ENCODE results near the gene ZNF134.

ZNF134 gene

DNA sequence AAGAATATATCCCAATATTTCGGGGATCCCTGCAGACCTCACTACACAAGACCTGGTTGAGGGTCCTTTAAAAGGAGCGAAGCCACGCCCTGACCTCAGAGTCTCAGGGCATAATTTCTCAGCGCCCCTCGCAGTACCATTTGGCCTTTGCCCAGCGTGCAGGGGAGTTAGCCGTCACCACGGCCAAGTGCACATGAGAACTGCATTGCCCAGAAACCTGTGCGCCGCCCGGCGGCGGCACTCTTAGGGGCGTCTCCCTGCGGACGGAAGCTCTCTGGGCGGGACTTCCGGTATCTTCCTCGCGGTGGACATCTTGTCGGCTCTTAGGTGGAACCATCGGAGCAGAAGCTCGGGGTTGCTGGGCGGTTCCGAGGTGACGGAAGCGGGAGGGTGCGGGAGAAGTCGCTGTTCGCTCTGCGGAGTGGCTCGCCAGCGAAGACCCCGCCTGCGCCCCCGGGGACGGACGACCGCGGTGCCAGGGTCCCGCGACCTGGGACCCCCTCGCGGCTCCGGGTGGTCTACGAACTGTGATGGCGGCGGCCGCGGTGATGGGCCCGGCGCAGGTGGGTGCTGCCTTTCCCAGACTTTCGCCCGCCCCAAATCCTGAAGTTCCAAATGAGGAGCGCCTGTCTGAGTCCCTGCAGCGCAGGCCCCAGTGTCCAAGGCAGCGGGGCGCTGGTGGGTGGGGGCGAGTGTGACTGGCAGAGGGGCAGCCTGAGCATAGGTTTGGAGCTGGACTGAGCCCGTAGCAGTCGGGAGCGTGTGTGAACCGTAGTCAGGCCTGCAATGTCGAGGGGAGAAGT, at the start of gene ZNF134:
Gene ZNF134, plus strand, starts transcription at position 302 of the 803 bp plus-strand sequence. CDS start 5,227 bp downstream, outside the sequence.
- peak; percentile 74 to 86 (median 82) for DNase-seq

DNA sequence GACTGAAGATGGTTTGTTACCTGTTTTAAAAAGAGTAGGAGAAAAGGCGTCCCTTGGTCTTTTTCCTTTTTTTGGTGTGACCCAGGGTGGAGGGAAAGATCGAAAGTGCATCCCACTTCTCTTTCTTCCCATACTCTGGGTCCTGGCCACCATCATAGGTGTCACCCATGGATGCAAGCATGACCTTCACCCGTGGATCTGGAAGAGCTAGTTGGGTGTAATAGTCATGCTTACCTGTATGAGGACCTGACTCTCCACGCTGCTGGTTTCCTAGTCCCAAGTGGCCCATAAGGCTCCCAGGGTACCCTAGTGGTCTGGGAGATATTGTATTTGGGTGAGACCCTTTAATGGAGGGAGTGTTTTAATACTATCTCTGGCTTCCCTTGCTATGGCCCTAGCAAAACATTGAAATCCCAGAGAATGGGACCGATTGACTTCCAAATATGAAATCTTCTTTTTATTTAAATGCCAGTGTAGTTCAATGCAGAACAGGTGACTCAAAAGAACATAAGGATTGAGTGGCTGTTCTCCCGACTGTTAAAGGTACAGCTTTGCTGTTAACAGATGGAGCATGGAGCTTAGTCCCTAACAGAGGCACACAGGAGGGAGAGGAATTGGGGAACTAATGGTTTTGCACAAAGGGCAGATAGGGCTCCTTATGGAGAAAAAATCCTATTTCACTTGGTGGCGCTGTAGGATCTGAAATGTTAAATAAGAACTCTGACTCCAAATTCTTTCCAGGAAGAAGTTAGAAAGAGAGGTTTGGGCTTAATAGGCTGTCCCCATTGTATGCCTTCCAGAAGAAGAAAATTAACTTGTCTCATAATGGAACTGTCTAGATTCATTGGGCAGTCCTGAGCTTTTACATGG, 47.4 kb upstream of the ZNF134 start:
- no peak for DNase-seq

DNA sequence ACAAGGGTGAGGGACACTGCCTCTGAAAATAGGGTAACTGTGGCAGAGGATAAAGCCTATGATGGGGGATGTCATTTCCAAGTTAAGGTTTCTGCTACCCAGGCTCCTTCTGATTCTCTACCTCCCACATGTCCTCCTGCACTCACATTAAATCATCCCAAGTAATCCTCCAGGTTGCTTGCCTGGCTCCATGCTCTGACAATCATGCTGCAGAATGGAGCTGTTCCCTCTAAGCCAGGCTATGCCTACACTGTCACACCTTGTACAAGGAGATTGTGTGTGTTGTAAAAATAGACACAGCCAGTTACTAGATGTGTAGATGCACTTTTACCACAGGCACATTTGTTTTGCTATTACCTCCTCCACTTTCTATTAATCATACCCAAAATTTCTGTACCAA, 43.3 kb upstream of the ZNF134 start:
- no peak for DNase-seq

DNA sequence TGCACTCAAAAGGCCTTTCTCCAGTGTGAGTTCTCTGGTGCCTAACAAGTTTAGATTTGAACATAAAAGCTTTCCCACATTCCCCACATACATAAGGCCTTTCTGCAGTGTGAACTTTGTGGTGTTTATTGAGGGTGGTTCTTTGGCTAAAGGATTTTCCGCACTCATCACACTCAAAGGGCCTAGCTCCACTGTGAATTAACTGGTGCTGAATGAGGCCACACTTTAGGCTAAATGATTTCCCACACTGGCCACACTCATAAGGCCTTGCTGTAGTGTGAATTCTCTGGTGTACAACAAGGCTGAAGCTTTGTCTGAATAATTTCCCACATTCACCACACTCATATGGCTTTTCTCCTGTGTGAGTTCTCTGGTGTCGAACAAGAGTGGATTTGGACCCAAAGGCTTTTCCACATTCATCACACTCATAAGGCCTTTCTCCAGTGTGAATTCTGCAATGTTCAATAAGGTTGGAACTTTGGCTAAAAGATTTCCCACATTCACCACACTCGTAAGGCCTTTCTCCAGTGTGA, 41.6 kb upstream of the ZNF134 start:
- no peak for DNase-seq

DNA sequence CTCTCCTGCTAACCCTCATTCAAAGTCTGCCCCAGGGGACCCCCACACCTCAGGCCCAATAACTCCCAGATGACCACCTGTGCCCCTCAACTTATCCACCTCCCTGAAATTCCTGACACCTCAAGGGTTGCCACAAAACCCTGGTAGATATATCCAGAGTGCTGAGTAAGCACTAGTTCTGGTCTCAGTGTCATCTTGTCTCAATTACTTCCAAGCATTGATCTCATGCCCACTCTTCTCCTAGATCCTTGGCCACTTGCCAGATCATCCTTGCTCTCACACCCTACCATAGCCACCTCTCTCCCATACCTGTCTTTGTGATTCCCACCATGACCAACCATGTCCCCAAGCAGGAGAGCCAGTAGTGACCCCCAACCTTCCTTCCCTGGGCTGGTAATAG, 37.4 kb upstream of the ZNF134 start:
- DNase-seq: no peak

DNA sequence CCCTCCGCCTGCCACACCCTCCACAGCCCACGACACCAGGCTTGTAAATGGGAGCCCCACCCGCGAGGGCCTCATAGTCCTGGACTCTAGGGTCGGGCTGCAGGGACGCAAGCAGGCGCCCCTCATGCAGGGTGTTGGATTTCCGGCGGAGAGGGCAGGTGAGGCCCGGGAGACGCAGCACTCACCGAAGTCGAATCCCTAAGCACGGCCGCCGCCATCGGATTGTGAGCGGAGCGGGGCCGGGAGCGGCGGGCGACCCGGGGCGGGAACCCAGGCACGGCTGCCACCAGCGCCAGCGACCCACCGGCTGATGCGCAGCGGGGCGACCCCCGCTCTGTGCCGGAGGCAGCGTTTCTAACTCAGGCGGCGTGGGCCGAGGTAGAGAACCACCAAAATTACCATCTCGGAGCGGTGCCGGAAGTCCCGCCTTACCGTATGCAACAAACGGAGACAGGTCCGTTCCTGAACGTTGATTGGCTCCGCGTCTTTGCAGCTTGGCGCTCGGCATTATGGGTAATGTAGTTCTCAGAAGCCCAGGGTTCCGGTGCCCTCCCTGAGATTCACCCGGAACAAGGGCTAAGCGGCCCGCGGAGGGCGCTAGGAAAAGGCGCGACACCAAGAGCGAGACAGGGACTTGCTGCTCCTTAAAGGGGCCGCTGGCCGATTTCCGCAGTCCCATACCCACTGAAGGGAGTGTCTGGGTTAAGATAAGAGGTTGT, 35.4 kb upstream of the ZNF134 start, which contains the start of gene ZNF416:
Gene ZNF416, minus strand, starts transcription at position 425 of the 719 bp plus-strand sequence. Its CDS starts 207 bp downstream, at position 218.
- peak; percentile 85 to 91 (median 88) for DNase-seq

DNA sequence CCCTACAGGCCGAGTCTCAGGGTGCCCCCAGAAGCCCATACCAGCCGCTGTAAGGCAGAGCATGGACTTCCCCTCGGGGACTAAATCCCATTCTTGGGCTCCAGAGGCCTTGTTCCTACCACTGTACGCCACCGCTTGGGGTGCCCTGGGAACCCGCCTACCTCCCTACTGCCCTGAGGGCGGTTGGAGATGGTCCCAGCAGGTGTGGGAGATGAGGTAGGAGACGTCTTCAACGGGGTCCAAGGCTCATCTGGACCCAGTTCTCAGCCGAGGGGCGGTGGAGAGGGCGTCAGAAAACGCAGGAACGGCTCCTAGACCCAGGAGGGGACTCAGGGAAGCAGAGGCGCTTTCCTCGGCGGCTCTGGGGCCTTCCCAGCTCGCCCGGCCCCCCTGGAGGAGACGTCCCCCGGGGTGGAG, 30.9 kb upstream of the ZNF134 start:
- DNase-seq: no peak

DNA sequence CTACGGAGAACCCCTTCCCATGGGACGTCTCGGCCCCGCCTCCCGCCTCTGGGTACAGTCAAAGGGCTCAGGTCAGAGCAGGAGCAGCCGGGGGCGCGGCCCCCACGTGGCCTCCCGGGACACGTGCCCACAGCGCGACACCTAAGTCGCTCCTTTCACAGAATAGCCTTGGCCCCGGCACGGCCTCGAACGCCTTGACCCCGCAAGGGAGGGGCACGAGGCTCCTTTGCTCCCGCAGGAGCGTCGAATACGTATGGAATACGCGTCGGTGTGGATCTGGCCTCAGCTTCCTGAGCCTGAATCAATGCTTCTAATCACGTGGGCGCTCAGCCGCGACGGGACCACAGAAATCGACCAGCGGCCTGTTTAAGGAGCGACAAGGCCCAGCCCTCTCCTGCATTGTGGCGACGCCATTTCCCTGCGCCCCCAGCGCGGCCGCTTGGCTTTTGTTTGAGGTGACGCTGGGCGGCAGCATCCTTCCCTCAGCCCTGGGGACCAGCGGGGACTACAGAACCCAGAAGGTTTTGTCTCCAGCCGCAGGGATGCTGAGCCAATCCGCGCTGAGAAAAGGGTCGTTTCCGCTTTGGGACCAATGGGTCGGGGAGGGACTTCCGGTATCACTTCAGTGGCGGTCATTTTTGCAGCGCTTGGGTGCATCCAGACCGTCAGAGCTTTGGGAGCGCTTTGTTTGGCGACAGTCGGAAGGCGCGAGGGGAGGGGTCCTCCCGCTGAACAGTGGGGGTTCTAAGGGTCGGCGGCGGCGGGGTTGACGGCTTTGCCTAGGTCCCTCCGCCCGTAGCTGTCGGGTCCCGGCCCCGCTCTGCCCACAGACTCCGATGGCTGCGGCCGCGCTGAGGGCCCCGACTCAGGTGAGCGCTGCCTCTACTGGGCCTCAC, 30.3 kb upstream of the ZNF134 start, which contains the start of gene ZIK1:
Gene ZIK1, plus strand, starts transcription at position 625 of the 896 bp plus-strand sequence. Its CDS starts 212 bp downstream, at position 837.
- DNase-seq: peak; percentile 64 to 77 (median 71)

DNA sequence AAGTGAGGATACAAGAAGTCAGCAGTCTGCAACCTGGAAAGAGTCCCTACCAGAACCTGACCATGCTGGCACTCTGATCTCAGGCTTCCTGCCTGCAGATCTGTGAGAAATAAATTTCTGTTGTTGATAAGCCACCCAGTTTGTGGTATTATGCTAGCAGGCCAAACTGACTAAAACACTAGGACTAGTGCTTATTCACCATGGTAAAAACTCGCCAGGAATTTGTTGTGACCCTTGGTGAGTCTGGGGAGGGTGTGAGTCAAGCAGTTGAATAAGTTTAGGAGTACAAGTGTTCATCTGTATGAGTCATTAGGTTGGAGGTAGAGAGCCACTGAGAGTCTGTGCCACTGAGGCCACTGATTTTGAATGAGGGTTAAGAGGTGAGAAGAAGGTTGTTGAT, 26.5 kb upstream of the ZNF134 start:
- no peak for DNase-seq

DNA sequence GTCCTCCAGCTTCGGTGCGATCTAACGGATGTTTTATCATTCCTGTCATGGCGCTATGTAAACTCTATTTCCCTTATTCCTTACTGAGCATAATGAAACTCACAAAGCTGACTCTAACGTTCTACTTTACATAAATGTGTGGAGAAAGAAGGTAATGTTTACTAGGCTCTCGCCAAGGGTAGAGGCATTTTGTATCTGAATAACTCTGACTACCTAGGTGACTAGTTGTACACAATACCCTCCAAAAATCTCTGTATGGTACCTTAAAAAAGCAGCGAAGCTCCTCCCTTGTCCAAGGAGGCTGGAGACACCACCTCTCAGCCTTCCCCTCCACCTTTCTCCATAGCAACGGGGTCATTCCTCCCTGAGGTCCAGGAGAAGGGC, 14.7 kb upstream of the ZNF134 start:
- no peak for DNase-seq

DNA sequence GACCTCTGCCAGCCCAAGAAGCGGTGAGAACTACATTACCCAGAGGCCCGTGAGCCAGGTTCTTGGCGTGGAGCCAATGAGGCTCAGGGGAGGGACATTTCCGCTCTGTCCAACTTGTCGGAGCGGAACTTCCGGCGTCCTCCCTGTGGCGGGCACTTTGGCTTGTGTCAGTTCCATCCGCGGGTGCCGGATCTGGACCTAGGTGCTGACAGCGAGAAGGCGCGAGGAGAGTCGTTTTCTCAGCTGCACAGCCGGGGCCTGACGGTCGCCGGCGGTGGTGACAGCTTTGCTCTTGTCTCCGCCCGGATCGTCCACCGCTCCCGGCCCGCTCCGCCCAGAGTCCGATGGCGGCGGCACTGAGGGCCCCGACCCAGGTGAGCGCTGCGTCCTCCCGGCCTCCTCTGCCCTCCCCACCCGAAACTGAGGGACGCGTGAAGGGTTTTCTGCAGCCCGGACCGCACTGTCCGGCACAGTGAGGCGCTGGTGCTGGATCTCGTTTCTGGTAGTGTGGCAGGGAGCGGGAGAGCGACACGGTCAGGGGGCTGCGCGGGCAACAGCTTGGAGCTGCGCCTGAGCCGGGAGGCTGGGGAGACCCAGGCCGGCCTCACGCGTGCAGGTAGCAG, 14.2 kb upstream of the ZNF134 start, which contains the start of gene ZNF530:
Gene ZNF530, plus strand, starts transcription at position 125 of the 623 bp plus-strand sequence. CDS start 4,461 bp downstream, outside the sequence.
- DNase-seq: peak; percentile 64 to 80 (median 74)

DNA sequence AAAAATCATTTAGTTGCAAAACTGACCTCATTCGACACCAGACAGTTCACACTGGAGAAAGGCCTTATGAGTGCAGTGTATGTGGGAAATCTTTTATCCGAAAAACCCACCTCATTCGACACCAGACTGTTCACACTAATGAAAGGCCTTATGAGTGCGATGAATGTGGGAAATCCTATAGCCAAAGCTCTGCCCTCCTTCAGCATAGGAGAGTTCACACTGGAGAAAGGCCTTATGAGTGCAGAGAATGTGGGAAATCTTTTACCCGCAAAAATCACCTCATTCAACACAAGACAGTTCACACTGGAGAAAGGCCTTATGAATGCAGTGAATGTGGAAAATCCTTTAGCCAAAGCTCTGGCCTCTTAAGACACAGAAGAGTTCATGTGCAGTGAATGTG, 7.1 kb upstream of the ZNF134 start:
- DNase-seq: no peak

DNA sequence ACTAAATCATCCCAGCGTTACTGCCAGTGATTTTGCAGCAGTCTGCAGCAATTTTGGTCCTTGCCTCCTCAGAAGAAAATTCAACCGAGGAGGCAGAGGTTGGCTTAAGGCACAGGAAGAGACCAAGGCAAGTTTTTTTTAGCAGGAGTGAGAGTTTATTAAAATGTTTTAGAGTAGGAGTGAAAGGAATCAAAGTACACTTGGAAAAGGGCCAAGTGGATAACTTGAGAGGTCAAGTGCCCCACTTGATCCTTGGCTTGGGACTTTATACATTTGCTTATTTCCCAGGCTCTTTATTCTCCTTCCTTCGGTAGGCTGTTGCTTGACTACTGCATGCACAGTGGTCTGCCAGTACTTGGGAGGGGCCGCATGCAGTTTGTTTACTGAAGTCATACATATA, 2.9 kb upstream of the ZNF134 start:
- DNase-seq: no peak

DNA sequence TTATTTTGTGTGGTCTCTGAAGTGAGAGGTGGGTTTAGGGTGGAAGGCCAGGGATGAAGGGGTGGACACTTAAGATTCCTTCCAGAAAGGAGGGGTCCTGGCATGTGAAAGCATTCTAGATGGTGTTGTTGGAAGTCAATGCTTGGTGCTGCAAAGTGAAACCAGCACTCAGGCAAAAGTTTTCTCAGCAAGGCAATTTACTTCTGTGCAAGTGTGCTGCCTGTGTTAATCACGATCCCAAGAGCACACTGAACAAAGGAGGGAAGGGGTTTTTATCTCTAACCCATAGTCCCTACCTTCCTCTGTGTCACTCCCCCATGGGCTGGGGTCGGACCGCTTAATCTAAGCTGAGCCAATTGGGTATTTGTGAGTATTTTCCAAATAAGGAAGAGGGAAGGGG, 1.3 kb downstream of the ZNF134 start:
- DNase-seq: no peak

DNA sequence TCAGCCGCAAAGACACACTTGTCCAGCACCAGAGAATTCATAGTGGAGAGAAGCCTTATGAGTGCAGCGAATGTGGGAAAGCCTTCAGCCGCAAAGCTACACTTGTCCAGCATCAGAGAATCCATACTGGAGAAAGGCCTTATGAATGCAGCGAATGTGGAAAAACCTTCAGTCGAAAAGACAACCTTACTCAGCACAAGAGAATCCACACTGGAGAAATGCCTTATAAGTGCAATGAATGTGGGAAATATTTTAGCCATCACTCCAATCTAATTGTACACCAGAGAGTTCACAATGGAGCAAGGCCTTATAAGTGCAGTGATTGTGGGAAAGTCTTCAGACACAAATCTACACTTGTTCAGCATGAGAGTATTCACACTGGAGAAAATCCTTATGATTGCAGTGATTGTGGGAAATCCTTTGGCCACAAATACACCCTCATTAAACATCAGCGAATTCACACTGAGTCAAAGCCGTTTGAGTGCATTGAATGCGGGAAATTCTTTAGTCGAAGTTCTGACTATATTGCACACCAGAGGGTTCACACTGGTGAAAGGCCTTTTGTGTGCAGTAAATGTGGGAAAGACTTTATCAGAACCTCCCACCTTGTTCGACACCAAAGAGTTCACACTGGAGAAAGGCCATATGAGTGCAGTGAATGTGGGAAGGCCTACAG, 6.8 kb downstream of the ZNF134 start:
- no peak for DNase-seq

DNA sequence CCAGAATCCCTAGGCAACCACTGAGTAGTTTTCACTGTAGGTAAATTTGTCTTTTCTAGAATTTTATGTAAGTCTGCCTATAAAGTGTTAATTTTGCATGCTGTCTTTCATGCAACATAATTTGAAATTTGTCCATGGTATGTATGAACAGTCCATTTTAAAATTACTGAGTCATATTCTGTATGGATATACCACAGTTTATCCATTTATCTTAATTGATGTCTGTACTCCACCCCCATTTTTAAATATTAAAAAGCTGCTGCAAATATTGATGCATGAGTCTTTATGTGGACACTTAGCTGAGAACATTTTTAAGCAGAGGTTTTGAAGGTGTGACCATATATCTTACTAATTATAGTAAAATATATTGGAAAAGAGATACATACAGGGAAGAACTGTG, 9.0 kb downstream of the ZNF134 start:
- no peak for DNase-seq

DNA sequence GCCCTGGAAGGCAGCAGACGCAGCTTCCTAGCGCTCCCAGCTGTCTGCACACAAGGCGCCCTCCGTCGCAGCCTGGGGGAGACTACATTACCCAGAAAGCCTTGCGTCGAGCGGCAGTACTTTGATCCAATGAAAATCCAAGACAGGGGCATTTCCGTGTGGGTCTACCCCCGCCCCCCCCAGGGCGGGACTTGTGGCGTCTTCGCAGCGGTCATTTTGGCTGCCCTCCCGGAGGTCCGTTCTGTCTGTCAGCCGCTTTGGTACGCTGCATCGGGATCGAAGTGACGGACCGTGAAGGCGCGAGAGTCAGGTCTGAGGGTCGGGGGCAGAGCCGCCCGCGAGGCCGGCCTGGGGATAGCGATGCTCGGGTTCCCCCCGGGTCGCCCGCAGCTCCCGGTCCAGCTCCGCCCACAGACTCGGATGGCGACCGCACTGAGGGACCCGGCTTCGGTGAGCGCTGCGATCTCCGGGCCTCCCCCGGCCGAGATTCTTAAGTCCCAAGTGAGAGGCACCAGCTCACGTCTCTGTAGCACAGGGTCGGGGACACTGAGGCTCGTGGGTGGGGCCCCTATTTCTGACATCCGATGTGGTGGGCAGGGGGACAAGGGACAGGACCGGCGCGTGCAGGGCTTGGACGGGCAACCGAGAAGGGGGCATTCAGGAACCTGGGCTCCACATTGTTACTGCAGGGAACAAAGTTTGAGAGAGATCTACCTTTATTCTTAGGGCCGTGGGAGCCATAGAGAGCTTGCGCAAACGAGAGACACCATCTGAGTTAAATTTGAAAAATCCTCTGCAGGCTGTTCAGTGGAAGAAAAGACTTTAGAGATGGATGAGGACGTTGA, 19.2 kb downstream of the ZNF134 start, which contains the start of gene ZNF211:
Gene ZNF211, plus strand, starts transcription at position 182 of the 845 bp plus-strand sequence. Its CDS starts 179 bp downstream, at position 361.
- peak; percentile 61 to 73 (median 70) for DNase-seq

DNA sequence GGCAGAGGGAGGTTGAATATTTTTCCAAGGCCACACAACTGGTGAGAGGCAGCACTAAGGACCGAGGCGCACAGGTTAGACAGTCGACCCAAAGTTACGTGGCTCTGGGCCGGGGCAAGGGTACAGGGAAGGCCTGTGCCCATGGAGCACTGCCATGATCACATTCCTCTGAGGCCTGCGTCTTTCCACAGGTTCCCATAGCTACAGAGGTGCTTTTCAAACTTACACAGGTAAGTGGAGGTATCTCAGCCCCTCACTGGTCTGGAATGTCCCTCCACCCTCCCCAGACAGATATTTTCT, 19.7 kb downstream of the ZNF134 start:
- DNase-seq: no peak

DNA sequence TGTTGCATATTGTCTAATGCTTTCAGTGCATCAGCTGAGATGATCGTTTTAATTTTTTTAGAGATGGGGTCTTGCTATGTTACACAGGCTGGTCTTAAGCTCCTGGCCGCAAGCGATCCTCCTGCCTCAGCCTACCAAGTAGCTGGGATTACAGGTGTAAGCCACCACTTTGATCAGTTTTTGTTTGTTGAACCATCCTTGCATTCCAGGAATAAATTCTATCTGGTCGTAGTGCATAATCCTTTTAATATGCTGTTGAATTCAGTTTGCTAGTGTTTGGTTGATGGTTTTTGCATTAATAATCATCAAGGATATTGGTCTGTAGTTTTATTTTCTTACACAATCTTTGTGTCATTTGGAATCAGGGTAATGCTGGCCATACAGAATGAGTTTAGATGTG, 23.3 kb downstream of the ZNF134 start:
- no peak for DNase-seq

Data from activated CD4-positive, CD25-positive, alpha-beta regulatory T cell (primary cell).